ENCODE measurements around the gene KRTAP4-1.
"Not testable (repeated sequence)": the region's sequence is repeated elsewhere in the genome, so short reads cannot be mapped to it uniquely, and the experiment has no call there.

The KRTAP4-1 gene

DNA sequence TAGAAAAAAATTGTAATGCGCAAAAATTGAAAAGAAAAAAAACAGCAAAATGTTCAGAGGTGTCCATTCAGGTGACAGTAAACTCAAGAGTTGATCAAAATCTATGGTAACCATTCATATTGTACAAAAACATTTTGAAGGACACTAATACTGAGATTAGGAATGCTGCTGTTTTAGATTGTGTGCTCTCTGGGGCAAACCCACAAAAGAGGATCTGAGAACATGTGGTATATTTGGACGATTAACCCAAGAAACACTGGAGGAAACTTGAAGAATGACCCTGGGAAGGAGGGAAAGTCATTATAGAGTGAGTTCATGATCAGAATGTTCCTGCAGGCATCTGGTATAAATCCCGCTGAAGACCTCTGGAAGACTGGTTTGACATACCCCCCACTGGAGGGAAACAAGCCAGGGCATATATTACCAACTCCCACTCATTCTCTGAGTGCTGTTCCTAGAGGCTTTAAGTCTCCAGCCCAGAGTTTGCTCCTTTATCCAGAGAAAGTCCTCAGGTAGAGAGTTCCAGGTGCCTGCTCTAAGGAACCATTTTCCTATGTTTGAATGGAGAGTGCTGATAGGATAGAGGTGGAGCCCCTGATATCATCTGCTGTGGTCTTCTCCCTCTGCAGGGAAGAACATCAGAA lies 7.8 kb downstream of the KRTAP4-1 start:
- no peak for DNase-seq (ENCODE audit: extremely low read depth in 1 of 2, low read depth in 1 of 2)

DNA sequence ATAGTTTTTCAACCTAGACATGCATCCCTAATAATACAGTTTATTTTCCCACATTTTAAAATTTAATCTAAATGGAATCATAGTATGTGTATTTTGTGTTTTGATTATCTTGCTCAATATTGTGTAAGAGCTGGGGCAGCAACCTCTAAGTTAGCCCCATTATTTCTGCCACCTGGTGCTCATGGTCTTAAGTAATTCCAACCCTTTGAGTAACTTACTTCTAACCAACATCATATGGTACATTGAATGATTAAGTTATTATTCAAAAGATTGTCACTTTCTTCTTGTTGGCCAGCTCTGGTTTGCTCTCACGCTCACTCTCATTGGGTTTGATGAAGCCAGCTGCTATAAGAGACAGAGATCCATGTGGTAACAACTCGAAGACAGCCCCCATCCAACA lies 12.8 kb downstream of the KRTAP4-1 start:
- no peak for DNase-seq (ENCODE audit: extremely low read depth in 1 of 2, low read depth in 1 of 2)

DNA sequence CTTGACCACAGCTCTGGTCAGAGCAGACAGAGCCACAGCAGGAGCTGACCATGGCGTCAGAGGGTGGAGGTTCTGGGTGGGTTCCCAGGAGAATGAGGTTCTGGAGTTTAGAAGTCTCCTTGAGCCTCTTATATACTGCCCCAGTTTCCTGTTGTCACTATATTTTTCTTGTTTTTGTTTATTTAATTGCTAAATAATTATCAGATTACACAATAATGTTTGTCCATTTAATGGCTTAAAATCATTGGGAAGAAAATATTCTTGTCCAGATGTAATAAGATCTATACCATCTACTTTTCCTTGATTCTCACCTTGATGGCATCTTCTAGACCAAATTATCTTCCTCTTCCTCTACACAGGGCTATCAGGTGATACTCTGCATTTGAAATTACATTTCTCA lies 16.6 kb downstream of the KRTAP4-1 start, which contains the start of gene KRTAP4-3:
Gene KRTAP4-3 (minus strand): TSS at position 101 of the 400 bp plus-strand sequence. CDS start 49 bp downstream, at position 52.
- no peak for DNase-seq (ENCODE audit: extremely low read depth in 1 of 2, low read depth in 1 of 2)

DNA sequence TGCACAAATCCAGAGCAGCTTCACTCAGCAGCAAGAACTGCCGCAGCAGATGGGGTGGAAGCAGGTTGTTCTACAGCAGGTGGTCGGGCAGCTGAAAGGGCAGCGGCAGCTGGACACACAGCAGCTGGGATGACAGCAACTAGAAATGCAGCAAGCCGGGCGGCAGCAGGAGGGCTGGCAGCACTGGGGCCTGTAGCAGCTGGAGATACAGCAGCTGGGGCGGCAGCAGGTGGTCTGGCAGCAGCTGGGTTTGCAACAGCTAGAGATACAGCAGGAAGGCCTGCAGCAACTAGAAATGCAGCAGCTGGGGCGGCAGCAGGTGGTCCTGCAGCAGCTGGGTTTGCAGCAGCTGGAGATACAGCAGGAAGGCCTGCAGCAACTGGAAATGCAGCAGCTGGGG lies 17.1 kb downstream of the KRTAP4-1 start:
- no peak for DNase-seq (ENCODE audit: extremely low read depth in 1 of 2, low read depth in 1 of 2)

DNA sequence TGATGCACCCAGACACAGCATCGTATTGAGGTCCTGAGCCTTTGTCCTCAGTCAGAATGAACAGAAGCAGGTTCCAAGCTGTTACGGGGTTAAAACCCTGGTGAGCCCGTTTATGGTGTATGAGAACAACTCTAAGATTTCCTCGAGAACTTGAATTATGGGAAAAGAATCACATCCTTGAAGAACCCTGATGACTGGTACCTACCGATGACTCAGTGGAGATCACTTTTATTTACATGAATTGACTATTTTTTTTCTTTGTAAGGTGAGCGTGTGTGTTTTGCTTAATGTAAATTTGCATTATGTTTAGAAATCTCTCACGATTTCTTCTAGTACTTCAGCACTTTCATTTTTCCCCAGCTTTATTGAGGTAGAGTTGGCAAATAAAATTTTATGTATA lies 20.9 kb downstream of the KRTAP4-1 start:
- DNase-seq (ENCODE audit: extremely low read depth in 1 of 2, low read depth in 1 of 2), result no peak

- DNase-seq (ENCODE audit: extremely low read depth in 1 of 2, low read depth in 1 of 2), result no peak
These were observed 24.1 kb downstream of the KRTAP4-1 start, which contains the start of gene KRTAP4-4 for GRCh38 chr17:41160648-41161047. TSS of gene KRTAP4-4 (minus strand) at chr17:41160748. CDS start at chr17:41160691, 57 bp downstream.

DNA sequence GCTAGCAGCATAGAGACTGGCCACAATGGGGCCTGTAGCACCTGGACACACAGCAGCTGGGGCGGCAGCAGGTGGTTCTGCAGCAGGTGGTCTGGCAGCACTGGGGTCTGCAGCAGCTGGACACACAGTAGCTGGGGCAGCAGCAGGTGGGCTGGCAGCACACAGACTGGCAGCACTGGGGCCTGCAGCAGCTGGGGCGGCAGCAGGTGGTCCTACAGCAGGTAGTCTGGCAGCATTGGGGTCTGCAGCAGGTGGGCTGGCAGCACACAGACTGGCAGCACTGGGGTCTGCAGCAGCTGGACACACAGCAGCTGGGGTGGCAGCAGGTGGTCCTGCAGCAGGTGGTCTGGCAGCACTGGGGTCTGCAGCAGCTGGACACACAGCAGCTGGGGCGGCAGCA lies 24.5 kb downstream of the KRTAP4-1 start:
- DNase-seq (ENCODE audit: extremely low read depth in 1 of 2, low read depth in 1 of 2), result not testable (repeated sequence)

- DNase-seq (ENCODE audit: extremely low read depth in 1 of 2, low read depth in 1 of 2), result no peak
These were observed 30.9 kb downstream of the KRTAP4-1 start for GRCh38 chr17:41153856-41154255.

DNA sequence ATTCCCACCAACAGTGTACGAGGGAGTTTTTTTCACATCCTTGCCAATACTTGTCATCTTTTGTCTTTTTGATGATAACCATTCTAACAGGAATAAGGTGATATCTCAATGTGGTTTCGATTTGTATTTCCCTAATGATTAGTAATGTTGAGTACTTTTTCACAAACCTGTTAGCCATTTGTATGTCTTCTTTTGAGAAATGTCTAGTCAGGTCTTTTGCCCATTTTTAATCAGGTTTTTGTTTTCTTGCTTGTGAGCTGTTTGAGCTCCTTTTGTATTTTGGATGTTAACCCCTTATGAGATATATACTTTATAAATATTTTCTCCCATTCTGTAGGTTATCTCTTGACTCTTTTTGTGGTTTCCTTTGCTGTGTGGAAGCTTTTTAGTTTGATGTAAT lies 33.2 kb downstream of the KRTAP4-1 start:
- no peak for DNase-seq (ENCODE audit: extremely low read depth in 1 of 2, low read depth in 1 of 2)

GRCh38 chr17:41150026-41150425 lies 34.7 kb downstream of the KRTAP4-1 start:
- no peak for DNase-seq (ENCODE audit: extremely low read depth in 1 of 2, low read depth in 1 of 2)

GRCh38 chr17:41149652-41149985 lies 35.1 kb downstream of the KRTAP4-1 start, which contains the start of gene KRTAP4-5:
TSS of gene KRTAP4-5 (minus strand) at chr17:41149825. CDS start at chr17:41149767, 58 bp downstream.
- DNase-seq (ENCODE audit: extremely low read depth in 1 of 2, low read depth in 1 of 2), result no peak

DNA sequence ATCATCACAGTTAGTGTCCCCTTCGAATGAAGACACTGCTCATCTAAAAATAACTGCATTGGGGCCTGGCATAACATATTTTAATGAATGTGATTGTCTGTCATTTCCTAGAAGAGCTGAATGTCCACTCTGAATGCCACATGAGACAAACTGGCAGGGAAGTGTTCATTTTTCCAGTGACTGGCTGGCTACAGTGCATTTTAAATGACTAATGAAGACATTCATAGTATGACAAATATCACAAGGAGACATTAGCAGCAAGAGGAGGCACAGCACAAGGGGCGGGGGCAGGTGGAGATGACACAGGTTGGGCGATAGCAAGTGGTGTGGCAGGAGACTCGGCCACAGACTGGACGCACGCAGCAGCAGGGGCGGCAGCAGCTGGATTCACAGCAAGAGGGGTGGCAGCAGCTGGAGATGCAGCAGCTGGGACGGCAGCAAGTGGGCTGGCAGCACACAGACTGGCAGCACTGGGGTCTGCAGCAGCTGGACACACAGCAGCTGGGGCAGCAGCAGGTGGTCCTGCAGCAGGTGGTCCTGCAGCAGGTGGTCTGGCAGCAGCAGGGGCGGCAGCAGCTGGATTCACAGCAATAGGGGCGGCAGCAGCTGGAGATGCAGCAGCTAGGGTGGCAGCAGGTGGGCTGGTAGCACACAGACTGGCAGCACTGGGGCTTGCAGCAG lies 35.6 kb downstream of the KRTAP4-1 start:
- not testable (repeated sequence) for DNase-seq (ENCODE audit: extremely low read depth in 1 of 2, low read depth in 1 of 2)

DNA sequence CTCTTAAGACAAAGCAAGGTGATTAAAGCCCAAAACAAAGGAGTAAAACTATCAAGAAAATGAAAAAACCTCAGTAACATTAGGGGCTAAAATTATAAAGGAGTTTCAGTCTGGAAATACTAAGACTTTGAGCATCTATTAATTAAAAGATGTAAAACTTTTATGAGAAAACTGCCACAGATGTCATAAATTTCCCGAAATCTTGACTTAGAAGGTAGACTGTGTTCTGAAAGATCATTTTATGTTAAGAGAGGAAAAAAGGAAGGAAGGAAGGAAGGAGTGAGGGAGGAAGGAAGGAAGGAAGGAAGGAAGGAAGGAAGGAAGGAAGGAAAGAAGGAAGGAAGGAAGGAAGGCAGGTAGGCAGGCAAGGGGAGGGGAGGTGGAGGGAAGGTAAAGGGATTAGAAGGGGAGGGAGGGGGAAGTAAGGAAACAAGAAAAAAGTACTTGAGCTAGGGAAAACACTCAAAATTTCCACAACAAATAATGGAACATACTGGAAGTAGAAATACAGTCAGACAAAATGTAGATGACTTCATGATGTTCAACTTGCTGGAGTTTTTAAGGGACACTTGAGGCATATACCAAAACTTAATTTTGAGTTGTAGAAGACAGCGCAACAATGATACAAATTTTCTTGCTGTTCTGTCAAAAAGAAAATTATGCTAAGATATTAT lies 37.0 kb downstream of the KRTAP4-1 start:
- DNase-seq (ENCODE audit: extremely low read depth in 1 of 2, low read depth in 1 of 2), result no peak

DNA sequence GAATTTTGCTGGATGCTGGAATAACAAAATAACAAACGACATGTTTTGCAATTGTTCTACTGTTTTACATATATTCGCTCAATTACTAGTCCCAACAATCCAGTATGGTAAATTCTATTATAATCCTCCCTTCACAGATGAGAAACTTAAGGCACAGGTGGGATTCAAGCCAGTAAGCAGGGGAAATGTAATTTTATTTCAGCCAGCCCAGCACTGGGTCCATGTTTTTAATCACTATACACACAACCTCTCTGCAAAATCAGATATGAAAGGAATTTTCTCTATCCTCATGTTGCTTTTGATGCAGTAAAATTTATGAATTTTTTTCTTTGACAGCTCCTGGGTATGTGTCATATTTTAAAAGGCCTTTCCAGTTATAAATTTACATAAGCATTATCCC lies 39.5 kb downstream of the KRTAP4-1 start:
- DNase-seq (ENCODE audit: extremely low read depth in 1 of 2, low read depth in 1 of 2), result no peak

DNA sequence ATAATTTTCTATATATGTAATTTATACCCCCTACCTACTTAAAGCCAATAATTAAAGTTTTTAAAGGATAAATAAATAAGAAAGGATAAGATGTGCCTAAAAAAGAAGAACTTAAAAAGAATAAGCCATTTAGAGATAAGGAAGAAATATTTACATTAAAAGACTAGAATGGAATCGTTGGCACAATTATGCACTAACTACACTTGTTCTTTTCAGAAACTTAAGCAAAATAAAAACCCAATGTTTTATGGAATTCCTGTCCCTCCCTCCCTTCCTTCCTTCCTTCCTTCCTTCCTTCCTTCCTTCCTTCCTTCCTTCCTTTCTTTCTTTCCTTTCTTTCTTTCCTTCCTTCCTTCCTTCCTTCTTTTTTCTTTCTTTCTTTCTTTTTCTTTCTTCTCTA lies 39.9 kb downstream of the KRTAP4-1 start:
- no peak for DNase-seq (ENCODE audit: extremely low read depth in 1 of 2, low read depth in 1 of 2)

GRCh38 chr17:41141361-41141760 lies 43.4 kb downstream of the KRTAP4-1 start:
- no peak for DNase-seq (ENCODE audit: extremely low read depth in 1 of 2, low read depth in 1 of 2)

GRCh38 chr17:41140360-41141131 lies 44.2 kb downstream of the KRTAP4-1 start, which contains the start of gene KRTAP4-6:
TSS of gene KRTAP4-6 (minus strand) at chr17:41140544. CDS start at chr17:41140487, 57 bp downstream.
- DNase-seq (ENCODE audit: extremely low read depth in 1 of 2, low read depth in 1 of 2), result no peak

DNA sequence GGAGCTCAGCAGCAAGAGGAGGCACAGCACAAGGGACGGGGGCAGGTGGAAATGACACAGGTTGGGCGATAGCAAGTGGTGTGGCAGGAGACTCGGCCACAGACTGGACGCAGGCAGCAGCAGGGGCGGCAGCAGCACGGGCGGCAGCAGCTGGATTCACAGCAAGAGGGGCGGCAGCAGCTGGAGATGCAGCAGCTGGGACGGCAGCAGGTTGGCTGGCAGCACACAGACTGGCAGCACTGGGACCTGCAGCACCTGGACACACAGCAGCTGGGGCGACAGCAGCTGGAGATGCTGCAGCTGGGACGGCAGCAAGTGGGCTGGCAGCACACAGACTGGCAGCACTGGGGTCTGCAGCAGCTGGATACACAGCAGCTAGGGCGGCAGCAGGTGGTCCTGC lies 44.8 kb downstream of the KRTAP4-1 start:
- DNase-seq (ENCODE audit: extremely low read depth in 1 of 2, low read depth in 1 of 2), result not testable (repeated sequence)
